Activated naive CD8-positive, alpha-beta T cell treated with anti-CD3 and anti-CD28 coated beads, Interleukin-2, amount 50 U/mL, for 24 hours (primary cell): ENCODE data around the gene SLC41A1.
"Not testable (repeated sequence)": the region's sequence is repeated elsewhere in the genome, so short reads cannot be mapped to it uniquely, and the experiment has no call there.

Experiments used
- ATAC-seq: fragments of 150-1000 bp; cut with Tn5 transposase; one replicate; pipeline ENCODE4 v1.10.0; 2021
- DNase-seq: peaks from one replicate; pipeline ENCODE4 v3.0.0; 2021
- H3K27ac Mint-ChIP-seq: one replicate; pipeline ENCODE4 v1.8.0; 2021; ENCODE audit warnings: mild to moderate bottlenecking, mixed read lengths
- H3K27me3 Mint-ChIP-seq: one replicate; pipeline ENCODE4 v1.8.0; 2021; ENCODE audit warnings: mixed read lengths
- H3K36me3 Mint-ChIP-seq: one replicate; pipeline ENCODE4 v1.8.0; 2021; ENCODE audit warnings: low read depth, mixed read lengths
- H3K4me1 Mint-ChIP-seq: one replicate; pipeline ENCODE4 v1.8.0; 2021; ENCODE audit warnings: mixed read lengths
- H3K4me3 Mint-ChIP-seq: one replicate; pipeline ENCODE4 v1.8.0; 2021; ENCODE audit warnings: mild to moderate bottlenecking, moderate library complexity, mixed read lengths
- H3K9me3 Mint-ChIP-seq: one replicate; pipeline ENCODE4 v1.8.0; 2021; ENCODE audit warnings: mixed read lengths

SLC41A1 gene

GRCh38 chr1:205812878-205813754 lies at the start of gene SLC41A1:
Gene SLC41A1 (minus strand): TSS chr1:205813198. CDS start chr1:205810441, 2,757 bp downstream.
- ATAC-seq (peak; percentile 95), DNase-seq (peak; percentile 91)
- H3K4me3 Mint-ChIP-seq: peak within 1 kb of the TSS; percentile 93
- H3K36me3 Mint-ChIP-seq: peaks cover 15% of the 10 kb centered on the region
- peaks cover 54% of the 10 kb centered on the region for H3K4me1 Mint-ChIP-seq
- H3K27me3 Mint-ChIP-seq: no peaks in the 10 kb centered on the region
- peak within 1 kb of the TSS; percentile 84 for H3K27ac Mint-ChIP-seq
- no peaks in the 10 kb centered on the region for H3K9me3 Mint-ChIP-seq

DNA sequence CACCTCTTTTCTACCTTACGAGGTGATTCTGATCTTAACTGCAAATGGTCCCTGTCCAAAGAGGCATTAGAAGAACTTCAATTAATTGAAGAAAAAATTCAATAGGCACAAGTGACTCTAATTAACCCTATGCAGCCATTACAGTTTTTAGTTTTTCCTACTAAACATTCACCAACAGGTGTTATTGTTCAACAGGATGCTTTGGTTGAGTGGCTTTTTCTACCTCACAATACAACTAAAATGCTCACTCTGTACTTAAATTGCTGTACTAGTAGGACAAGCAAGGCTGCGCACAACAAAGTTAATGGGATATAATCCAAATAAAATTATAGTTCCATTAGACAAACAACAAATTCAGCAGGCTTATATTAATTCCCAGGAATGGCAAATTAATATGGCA lies 48.5 kb upstream of the SLC41A1 start:
- H3K4me1 Mint-ChIP-seq: peaks cover 3% of the 10 kb centered on the region
- peaks cover 7% of the 10 kb centered on the region for H3K9me3 Mint-ChIP-seq
- no peaks in the 10 kb centered on the region for H3K27me3 Mint-ChIP-seq
- H3K4me3 Mint-ChIP-seq: no peak overlapping the region
- no peak for DNase-seq
- no peak for ATAC-seq
- no peak overlapping the region for H3K27ac Mint-ChIP-seq
- H3K36me3 Mint-ChIP-seq: no peaks in the 10 kb centered on the region

- Mint-ChIP-seq H3K27ac (no peak overlapping the region), H3K36me3 (peaks cover 10% of the 10 kb centered on the region)
- no peak for ATAC-seq
Measured at GRCh38 chr1:205858141-205858961, 45.4 kb upstream of the SLC41A1 start.

DNA sequence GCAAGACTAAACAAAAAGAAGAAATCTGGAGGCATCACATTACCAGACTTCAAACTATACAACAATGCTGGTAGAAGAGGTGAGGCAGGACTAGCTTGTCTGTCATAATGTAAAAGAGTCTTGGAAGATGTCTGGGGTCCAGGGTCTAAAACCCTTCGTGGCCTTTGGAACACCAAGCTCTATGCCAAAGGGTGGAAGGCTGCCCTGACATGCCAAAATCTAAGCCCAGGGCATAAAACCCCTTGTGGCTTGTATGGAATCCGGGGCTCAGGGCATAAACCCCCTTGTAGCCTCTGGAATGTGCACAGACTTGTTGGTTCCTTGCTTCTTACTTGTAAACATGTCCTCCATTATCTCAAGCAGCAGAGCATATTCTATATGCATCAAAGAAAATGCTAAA lies 44.5 kb upstream of the SLC41A1 start:
- not testable (repeated sequence) for DNase-seq, H3K27me3 Mint-ChIP-seq, H3K4me1 Mint-ChIP-seq, ATAC-seq, H3K27ac Mint-ChIP-seq, H3K4me3 Mint-ChIP-seq, H3K36me3 Mint-ChIP-seq
- H3K9me3 Mint-ChIP-seq: peaks cover 22% of the 10 kb centered on the region

More at GRCh38 chr1:205858141-205858961, 45.4 kb upstream of the SLC41A1 start:
- no peak for DNase-seq
- peaks cover 3% of the 10 kb centered on the region for H3K4me1 Mint-ChIP-seq
- no peak overlapping the region for H3K4me3 Mint-ChIP-seq
- peaks cover 21% of the 10 kb centered on the region for H3K9me3 Mint-ChIP-seq
- H3K27me3 Mint-ChIP-seq: no peaks in the 10 kb centered on the region

DNA sequence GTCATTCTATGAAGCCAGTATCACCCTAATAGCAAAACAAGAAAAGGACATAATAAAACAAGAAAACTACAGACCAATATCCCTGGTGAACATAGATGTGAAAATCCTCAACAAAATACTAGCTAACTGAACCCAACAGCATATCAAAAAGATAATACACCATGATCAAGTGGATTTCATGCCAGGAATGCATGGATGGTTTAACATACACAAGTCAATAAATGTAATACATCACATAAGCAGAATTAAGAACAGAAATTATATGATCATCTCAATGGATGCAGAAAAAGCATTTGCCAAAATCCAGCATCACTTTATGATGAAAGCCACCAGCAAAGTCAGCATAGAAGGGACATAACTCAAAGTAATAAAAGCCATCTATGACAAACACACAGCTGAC lies 43.4 kb upstream of the SLC41A1 start:
- peaks cover 28% of the 10 kb centered on the region for H3K9me3 Mint-ChIP-seq
- no peak overlapping the region for H3K27ac Mint-ChIP-seq
- peaks cover 3% of the 10 kb centered on the region for H3K4me1 Mint-ChIP-seq
- no peak overlapping the region for H3K4me3 Mint-ChIP-seq
- H3K36me3 Mint-ChIP-seq: peaks cover 15% of the 10 kb centered on the region
- ATAC-seq (no peak), DNase-seq (no peak)
- H3K27me3 Mint-ChIP-seq: no peaks in the 10 kb centered on the region

GRCh38 chr1:205852969-205853368 lies 40.0 kb upstream of the SLC41A1 start:
- H3K9me3 Mint-ChIP-seq: peaks cover 28% of the 10 kb centered on the region
- H3K4me3 Mint-ChIP-seq: no peak overlapping the region
- no peak for DNase-seq
- H3K36me3 Mint-ChIP-seq: peaks cover 15% of the 10 kb centered on the region
- H3K27me3 Mint-ChIP-seq: no peaks in the 10 kb centered on the region
- H3K27ac Mint-ChIP-seq: no peak overlapping the region
- no peak for ATAC-seq
- peaks cover 16% of the 10 kb centered on the region for H3K4me1 Mint-ChIP-seq

DNA sequence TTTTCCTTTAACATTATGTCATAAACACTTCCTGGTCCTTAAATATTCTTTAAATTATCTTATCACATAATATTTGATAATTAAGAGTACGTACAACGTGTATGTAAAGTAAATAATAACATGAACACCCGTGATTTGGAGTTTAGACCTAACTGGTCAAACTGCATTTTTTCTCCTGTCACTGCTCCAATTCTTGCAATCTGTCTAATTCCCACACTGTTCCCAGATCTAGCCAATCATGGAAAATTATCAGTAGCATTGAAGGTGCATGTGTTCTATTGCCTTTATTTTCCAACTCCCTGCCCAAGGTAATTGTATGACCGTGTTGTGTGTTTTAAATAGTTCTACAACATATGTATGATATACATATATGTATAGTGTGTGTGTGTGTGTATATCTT lies 39.0 kb upstream of the SLC41A1 start:
- Mint-ChIP-seq H3K36me3 (peaks cover 15% of the 10 kb centered on the region), H3K27ac (no peak overlapping the region), H3K9me3 (peaks cover 26% of the 10 kb centered on the region), H3K4me1 (peaks cover 21% of the 10 kb centered on the region), H3K27me3 (no peaks in the 10 kb centered on the region), H3K4me3 (no peak overlapping the region)
- ATAC-seq (no peak), DNase-seq (no peak)

DNA sequence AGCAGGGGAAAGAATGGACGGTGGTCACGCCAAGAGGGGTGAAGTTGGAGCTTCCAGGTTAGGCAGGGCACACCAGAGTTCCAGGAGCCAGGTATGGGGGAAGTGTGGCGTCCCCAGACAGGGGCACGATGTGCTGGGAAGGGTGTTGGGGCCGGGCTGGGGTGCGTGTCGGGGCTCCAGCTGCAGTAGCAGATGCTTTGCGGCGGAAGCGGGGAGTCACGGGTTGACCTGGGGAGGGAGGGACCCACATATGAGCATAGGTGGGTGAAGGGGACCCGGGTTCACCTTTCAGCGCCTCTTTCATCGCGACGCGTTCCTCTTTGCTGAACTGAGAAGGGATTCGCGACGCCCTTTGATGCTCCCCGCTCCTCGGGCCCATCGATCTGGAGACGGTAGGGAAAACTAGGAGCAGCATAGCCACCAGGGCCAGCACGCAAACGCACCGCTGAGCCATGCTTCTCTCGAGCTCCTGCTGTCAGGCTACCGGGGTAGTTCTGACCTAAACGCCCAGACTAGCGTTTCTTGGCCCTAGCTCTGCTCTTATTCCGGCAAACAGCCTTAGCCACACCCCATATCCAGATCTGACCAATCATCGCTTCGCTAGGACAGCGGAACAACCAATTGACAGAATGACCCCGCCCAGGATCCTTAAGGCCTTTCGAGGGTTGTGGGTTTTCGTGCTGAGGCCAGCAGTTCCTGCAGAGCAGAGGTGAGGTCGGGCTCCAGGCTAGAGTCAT lies 36.8 kb upstream of the SLC41A1 start, which contains the start of gene PM20D1:
Gene PM20D1, minus strand, starts transcription at position 514 of the 737 bp plus-strand sequence. Its CDS starts 60 bp downstream, at position 454.
- Mint-ChIP-seq H3K4me3 (peak within 1 kb of the TSS; percentile 74), H3K27me3 (no peaks in the 10 kb centered on the region)

GRCh38 chr1:205843036-205843859 lies 30.2 kb upstream of the SLC41A1 start:
- H3K4me1 Mint-ChIP-seq: peaks cover 8% of the 10 kb centered on the region
- ATAC-seq (no peak), DNase-seq (no peak)
- H3K36me3 Mint-ChIP-seq: no peaks in the 10 kb centered on the region
- no peak overlapping the region for H3K27ac Mint-ChIP-seq
- H3K27me3 Mint-ChIP-seq: no peaks in the 10 kb centered on the region
- no peaks in the 10 kb centered on the region for H3K9me3 Mint-ChIP-seq
- H3K4me3 Mint-ChIP-seq: no peak overlapping the region

More for the DNA sequence above, 36.8 kb upstream of the SLC41A1 start, which contains the start of gene PM20D1:
- DNase-seq (peak; percentile 68), ATAC-seq (peak; percentile 90)
- peaks cover 7% of the 10 kb centered on the region for H3K9me3 Mint-ChIP-seq
- peaks cover 5% of the 10 kb centered on the region for H3K36me3 Mint-ChIP-seq
- peaks cover 21% of the 10 kb centered on the region for H3K4me1 Mint-ChIP-seq
- peak within 1 kb of the TSS; percentile 62 for H3K27ac Mint-ChIP-seq

- H3K36me3 Mint-ChIP-seq: no peaks in the 10 kb centered on the region
- H3K9me3 Mint-ChIP-seq: no peaks in the 10 kb centered on the region
- no peak overlapping the region for H3K27ac Mint-ChIP-seq
Measured at GRCh38 chr1:205842229-205842628, 29.2 kb upstream of the SLC41A1 start.

GRCh38 chr1:205840146-205840923 lies 27.3 kb upstream of the SLC41A1 start:
- no peak for DNase-seq
- Mint-ChIP-seq H3K36me3 (no peaks in the 10 kb centered on the region), H3K9me3 (no peaks in the 10 kb centered on the region), H3K4me3 (no peak overlapping the region), H3K27me3 (no peaks in the 10 kb centered on the region), H3K27ac (no peak overlapping the region), H3K4me1 (no peaks in the 10 kb centered on the region)
- ATAC-seq: no peak

More at GRCh38 chr1:205842229-205842628, 29.2 kb upstream of the SLC41A1 start:
- Mint-ChIP-seq H3K4me3 (no peak overlapping the region), H3K27me3 (no peaks in the 10 kb centered on the region), H3K4me1 (no peaks in the 10 kb centered on the region)
- DNase-seq (no peak), ATAC-seq (no peak)

DNA sequence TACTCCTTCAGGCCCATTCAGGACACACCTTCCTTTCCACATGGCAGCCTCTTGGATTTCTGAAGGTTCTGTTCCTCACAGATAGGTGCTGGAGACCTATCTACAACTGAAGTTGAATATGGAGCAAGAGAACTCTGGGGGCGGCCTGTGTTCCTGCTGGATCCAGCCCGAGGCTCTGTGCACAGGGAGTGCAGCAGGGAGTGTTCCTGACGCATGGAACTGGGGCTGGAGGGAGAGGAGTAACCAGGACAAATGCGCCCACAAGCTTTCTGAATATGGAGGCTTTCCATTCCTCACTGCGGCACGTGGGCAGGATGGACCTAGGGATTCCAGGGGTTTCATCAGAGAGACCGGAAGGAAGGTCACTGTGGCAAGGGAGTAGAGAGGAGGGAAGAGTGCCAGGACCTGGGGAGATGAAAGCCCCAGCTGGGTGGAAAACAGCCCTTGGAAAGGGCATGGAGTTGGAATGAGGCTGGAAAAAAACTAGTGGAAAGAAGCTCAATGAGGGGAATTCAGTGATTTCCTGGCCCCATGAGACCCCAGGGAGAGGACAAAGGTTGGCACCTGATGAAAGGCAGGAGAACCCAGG lies 24.5 kb upstream of the SLC41A1 start:
- H3K4me1 Mint-ChIP-seq: no peaks in the 10 kb centered on the region
- DNase-seq (no peak), ATAC-seq (no peak)
- no peaks in the 10 kb centered on the region for H3K36me3 Mint-ChIP-seq
- H3K27me3 Mint-ChIP-seq: no peaks in the 10 kb centered on the region
- H3K27ac Mint-ChIP-seq: no peak overlapping the region
- H3K4me3 Mint-ChIP-seq: no peak overlapping the region
- no peaks in the 10 kb centered on the region for H3K9me3 Mint-ChIP-seq

DNA sequence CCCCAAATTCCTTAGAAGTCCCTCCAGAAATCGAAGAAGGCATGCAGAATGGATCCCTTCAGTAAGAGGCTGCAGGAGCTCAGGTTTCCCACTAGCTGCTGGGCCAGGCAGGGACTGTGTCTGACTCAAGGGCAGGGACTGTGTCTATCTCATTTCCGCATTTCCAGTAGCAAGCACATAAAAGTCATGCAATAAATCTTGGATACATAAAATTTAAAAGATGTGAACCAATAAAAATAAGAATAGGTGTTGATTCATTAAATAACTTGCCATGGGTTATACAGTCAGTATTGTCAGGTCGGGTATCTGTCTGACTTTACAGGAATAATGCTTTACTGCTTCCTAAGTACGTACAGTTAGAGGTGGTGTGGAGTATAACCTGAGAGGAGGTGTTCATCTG lies 21.8 kb upstream of the SLC41A1 start:
- no peaks in the 10 kb centered on the region for H3K27me3 Mint-ChIP-seq
- no peaks in the 10 kb centered on the region for H3K36me3 Mint-ChIP-seq
- no peak overlapping the region for H3K4me3 Mint-ChIP-seq
- H3K9me3 Mint-ChIP-seq: no peaks in the 10 kb centered on the region
- no peak overlapping the region for H3K27ac Mint-ChIP-seq
- DNase-seq (no peak), ATAC-seq (no peak)
- no peaks in the 10 kb centered on the region for H3K4me1 Mint-ChIP-seq
